Gastrocnemius medialis (tissue), 4 donors: ENCODE data around the gene ADAMTS14.

ENCODE experiments used
- CTCF ChIP-seq, 5 experiments: fragments of 450-650 bp in 3 of 5; fragments of 200-600 bp in 2 of 5; sonication (generic) in 2 of 5; IDR thresholded peaks in 4 of 5; conservative IDR thresholded peaks in 1 of 5; 1 replicate in 4 of 5; 2 replicates in 1 of 5; pipeline ENCODE4 v1.5.1; 2016 to 2019; ENCODE audit warnings: antibody characterized with exemption in 5 of 5, mild to moderate bottlenecking in 3 of 5, moderate library complexity in 3 of 5
- POLR2A ChIP-seq, 2 donors: fragments of 450-650 bp; IDR thresholded peaks; one replicate each; pipeline ENCODE4 v1.6.1; 2017; ENCODE audit warnings: antibody characterized with exemption in 2 of 2, mild to moderate bottlenecking in 2 of 2, moderate library complexity in 2 of 2

GRCh38 chr10:70769121-70769520, 96.8 kb downstream of the ADAMTS14 start:
- no peak for TF ChIP-seq CTCF (IDR thresholded peaks at IDR 0.05 in 4 of 5, conservative IDR thresholded peaks at IDR 0.05 in 1 of 5)
- no peak for TF ChIP-seq POLR2A (IDR thresholded peaks at IDR 0.05)
